HCT116 (cell line): ENCODE results near the gene ZNF148. TPM values are rescaled to one million over a fixed set of nuclear protein-coding genes. Genes with fewer than 3 reads are reported as not detected.

ENCODE experiments used
- ATAC-seq: fragments of 200-7000 bp; cut with Tn5 transposase; 2 replicates; pipeline ENCODE4 v1.9.1; 2020; ENCODE audit warnings: mild to moderate bottlenecking, moderate library complexity
- BruUV-seq: library from RNA; stranded (reverse); fragments of 400-500 nt; replicated peaks from 2 replicates; lab custom pipeline; 2021; lab: Mats Ljungman, UMichigan
- CTCF ChIA-PET: fragments of 300-600 bp; sonication (Branson Sonifier 250); formaldehyde crosslinking; loops from one replicate; lab custom pipeline; 2021; ENCODE audit warnings: antibody characterized with exemption; lab: Charles Lee
- POLR2A ChIA-PET: fragments of 300-600, 350-600 bp; sonication (Branson Sonifier 250); formaldehyde crosslinking; loops from one replicate; lab custom pipeline; 2021; ENCODE audit warnings: antibody characterized with exemption; lab: Charles Lee
- RAD21 ChIA-PET, 2 experiments: fragments of 300-600 bp; sonication (Branson Sonifier 250); formaldehyde crosslinking; loops; one replicate each; lab custom pipeline; 2023; ENCODE audit warnings: low total read pairs in 2 of 2; ENCODE audit not compliant: uncharacterized antibody in 2 of 2, unreplicated experiment in 2 of 2, low non-redundant PET in 1 of 2; lab: Charles Lee
- DNase-seq: peaks from one replicate; pipeline ENCODE4 v3.0.0-alpha.2; 2010; ENCODE audit warnings: low read depth, low spot score
- H2AFZ ChIP-seq: fragments of 200-600 bp; shearing (Covaris generic), sonication (generic); 2 replicates; pipeline ENCODE4 v1.6.1; 2017; ENCODE audit warnings: low read depth, mixed run types, mixed read lengths, antibody characterized with exemption, low read length; ENCODE audit not compliant: poor library complexity, severe bottlenecking
- H3K27ac ChIP-seq: 2 replicates; pipeline ENCODE4 v1.5.1; 2012; ENCODE audit warnings: low read depth, low read length
- H3K27me3 ChIP-seq: fragments of 200-600 bp; sonication (generic); 2 replicates; pipeline ENCODE4 v1.6.1; 2016; ENCODE audit warnings: mixed run types, low read length, mixed read lengths; ENCODE audit not compliant: insufficient read depth
- H3K36me3 ChIP-seq, 2 experiments: fragments of 200-500 bp in 1 of 2; fragments of 200-600 bp in 1 of 2; sonication (Bioruptor generic) in 1 of 2; sonication (generic) in 1 of 2; 2 replicates each; pipeline versions ENCODE4 v1.5.1 to v1.6.1; 2014 to 2016; ENCODE audit warnings: low read length in 2 of 2, inconsistent platforms in 1 of 2, mixed read lengths in 1 of 2, mixed run types in 1 of 2; ENCODE audit not compliant: insufficient read depth in 2 of 2, control insufficient read depth in 1 of 2
- H3K4me1 ChIP-seq, 2 experiments: fragments of 200-600 bp in 1 of 2; sonication (generic) in 1 of 2; 2 replicates each; pipeline versions ENCODE4 v1.5.1 to v1.6.1; 2012 to 2017; ENCODE audit warnings: low read length in 2 of 2, inconsistent platforms in 1 of 2, mild to moderate bottlenecking in 1 of 2, mixed read lengths in 1 of 2, mixed run types in 1 of 2, moderate library complexity in 1 of 2; ENCODE audit not compliant: insufficient read depth in 2 of 2, control insufficient read depth in 1 of 2
- H3K4me2 ChIP-seq: fragments of 200-600 bp; sonication (generic); 2 replicates; pipeline ENCODE4 v1.6.1; 2017; ENCODE audit warnings: mixed run types, low read length, mixed read lengths
- H3K4me3 ChIP-seq, 2 experiments: fragments of 200-600 bp in 1 of 2; sonication (generic) in 1 of 2; replicated peaks in 1 of 2; 2 replicates each; pipeline ENCODE4 v1.5.1; 2011 to 2016; ENCODE audit warnings: low read length in 2 of 2, control low read depth in 1 of 2, low read depth in 1 of 2, mild to moderate bottlenecking in 1 of 2, mixed read lengths in 1 of 2, mixed run types in 1 of 2
- H3K79me2 ChIP-seq: fragments of 200-600 bp; sonication (generic); 2 replicates; pipeline ENCODE4 v1.6.1; 2017; ENCODE audit warnings: mild to moderate bottlenecking, mixed run types, low read length, moderate library complexity, mixed read lengths; ENCODE audit not compliant: insufficient read depth
- H3K9ac ChIP-seq: fragments of 200-600 bp; sonication (generic); 2 replicates; pipeline ENCODE4 v1.6.1; 2016; ENCODE audit warnings: low read length, mixed read lengths
- H3K9me2 ChIP-seq: fragments of 200-600 bp; sonication (generic), shearing (Covaris generic); 2 replicates; pipeline ENCODE4 v1.6.1; 2017; ENCODE audit warnings: mixed run types, mild to moderate bottlenecking, moderate library complexity; ENCODE audit not compliant: insufficient read depth
- H3K9me3 ChIP-seq, 2 experiments: fragments of 200-500 bp in 1 of 2; fragments of 200-600 bp in 1 of 2; sonication (Bioruptor generic) in 1 of 2; sonication (generic) in 1 of 2; 2 replicates each; pipeline ENCODE4 v1.6.1; 2014 to 2017; ENCODE audit warnings: low read length in 2 of 2, mixed read lengths in 2 of 2, inconsistent platforms in 1 of 2, low read depth in 1 of 2, mild to moderate bottlenecking in 1 of 2, mixed run types in 1 of 2, moderate library complexity in 1 of 2; ENCODE audit not compliant: control insufficient read depth in 1 of 2, insufficient read depth in 1 of 2
- H4K20me1 ChIP-seq: fragments of 200-600 bp; sonication (generic), shearing (Covaris generic); 2 replicates; pipeline ENCODE4 v1.6.1; 2017; ENCODE audit warnings: mixed run types, mild to moderate bottlenecking, moderate library complexity; ENCODE audit not compliant: insufficient read depth
- CBX3 ChIP-seq: IDR thresholded peaks from 2 replicates; pipeline ENCODE4 v1.6.1; 2012; ENCODE audit warnings: low read depth
- EZH2 ChIP-seq: fragments of 200-600 bp; sonication (generic); IDR thresholded peaks from 2 replicates; pipeline ENCODE4 v1.6.1; 2017; ENCODE audit warnings: antibody characterized with exemption, mixed run types
- EZH2phosphoT487 ChIP-seq: fragments of 200-600 bp; IDR thresholded peaks from 2 replicates; pipeline ENCODE4 v1.6.1; 2018; ENCODE audit warnings: antibody characterized with exemption, borderline replicate concordance
- FOSL1 ChIP-seq: IDR thresholded peaks from 2 replicates; pipeline ENCODE4 v1.6.1; 2012; ENCODE audit warnings: low read depth
- RAD21 ChIP-seq: IDR thresholded peaks from 2 replicates; pipeline ENCODE4 v1.6.1; 2012; ENCODE audit warnings: low read depth, mild to moderate bottlenecking
- SP1 ChIP-seq: IDR thresholded peaks from 2 replicates; pipeline ENCODE4 v1.6.1; 2012; ENCODE audit warnings: low read depth
- SRF ChIP-seq: IDR thresholded peaks from 2 replicates; pipeline ENCODE4 v1.6.1; 2012; ENCODE audit warnings: low read depth
- YY1 ChIP-seq: IDR thresholded peaks from 2 replicates; pipeline ENCODE4 v1.6.1; 2011; ENCODE audit warnings: low read length, low read depth, moderate library complexity, mild to moderate bottlenecking; ENCODE audit not compliant: insufficient replicate concordance; ENCODE audit errors: extremely low read depth
- ZFX ChIP-seq: fragments of 450-650 bp; IDR thresholded peaks from 2 replicates; pipeline ENCODE4 v1.6.1; 2017
- ZNF274 ChIP-seq: fragments of 200-500 bp; sonication (Bioruptor generic); IDR thresholded peaks from 2 replicates; pipeline ENCODE4 v1.6.1; 2014; ENCODE audit warnings: mild to moderate bottlenecking, low read depth, low read length, inconsistent platforms
- intact Hi-C: fragments of 100-400 bp; cut with micrococcal nuclease; formaldehyde crosslinking; loops from 2 replicates; pipeline ENCODE4 v1.10.0; 2022
- total RNA-seq: library from RNA; stranded (reverse); gene quantifications from one replicate; pipeline ENCODE4 v1.2.1, GENCODE V29; 2021; ENCODE audit not compliant: unreplicated experiment
- TF ChIP-seq, protein P1 (sequence below), 3 experiments: fragments of 200-600 bp in 1 of 3; sonication (generic) in 1 of 3; IDR thresholded peaks in 2 of 3; conservative IDR thresholded peaks in 1 of 3; 2 replicates each; pipeline ENCODE4 v1.5.1; 2012 to 2017; ENCODE audit warnings: low read depth in 2 of 3, low read length in 2 of 3, antibody characterized with exemption in 1 of 3, borderline replicate concordance in 1 of 3, control low read depth in 1 of 3, mild to moderate bottlenecking in 1 of 3, mixed read lengths in 1 of 3, mixed run types in 1 of 3, moderate library complexity in 1 of 3; ENCODE audit not compliant: insufficient read depth in 1 of 3
- TF ChIP-seq, protein P2 (sequence below): IDR thresholded peaks from 2 replicates; pipeline ENCODE4 v1.6.1; 2012; ENCODE audit warnings: low read depth

The ZNF148 gene
- total RNA-seq, 1 experiment from 2014 or later = 35.0 TPM

GRCh38 chr3:125289429-125289981 lies 85.6 kb downstream of the ZNF148 start:
- Histone ChIP-seq H3K9me3 (no peaks in the 10 kb centered on the region), H3K9me2 (no peaks in the 10 kb centered on the region), H3K4me3 (no peak overlapping the region), H3K4me1 (no peaks in the 10 kb centered on the region), H3K4me2 (no peak overlapping the region), H4K20me1 (0 out of 2 replicates have a peak, but pooled peaks cover 3% of the 10 kb centered on the region), H3K79me2 (peaks cover 28% of the 10 kb centered on the region), H3K9ac (no peak overlapping the region), H2AFZ (no peak overlapping the region), H3K27ac (no peak overlapping the region), H3K36me3 (no peaks in the 10 kb centered on the region; a peak in 1 of 4 replicates), H3K27me3 (no peaks in the 10 kb centered on the region)
- POLR2A ChIA-PET = no interaction called here
- intact Hi-C loops = no loop called here
- CTCF ChIA-PET = no interaction called here
- ATAC-seq (no peak), DNase-seq (no peak)
- RAD21 ChIA-PET = no interaction called here
- TF ChIP-seq YY1 (no peak), FOSL1 (no peak), ZFX (no peak), EZH2 (no peak), EZH2phosphoT487 (no peak), RAD21 (no peak), SP1 (no peak), SRF (no peak), CBX3 (no peak), ZNF274 (no peak)
- TF ChIP-seq, protein P1, sequence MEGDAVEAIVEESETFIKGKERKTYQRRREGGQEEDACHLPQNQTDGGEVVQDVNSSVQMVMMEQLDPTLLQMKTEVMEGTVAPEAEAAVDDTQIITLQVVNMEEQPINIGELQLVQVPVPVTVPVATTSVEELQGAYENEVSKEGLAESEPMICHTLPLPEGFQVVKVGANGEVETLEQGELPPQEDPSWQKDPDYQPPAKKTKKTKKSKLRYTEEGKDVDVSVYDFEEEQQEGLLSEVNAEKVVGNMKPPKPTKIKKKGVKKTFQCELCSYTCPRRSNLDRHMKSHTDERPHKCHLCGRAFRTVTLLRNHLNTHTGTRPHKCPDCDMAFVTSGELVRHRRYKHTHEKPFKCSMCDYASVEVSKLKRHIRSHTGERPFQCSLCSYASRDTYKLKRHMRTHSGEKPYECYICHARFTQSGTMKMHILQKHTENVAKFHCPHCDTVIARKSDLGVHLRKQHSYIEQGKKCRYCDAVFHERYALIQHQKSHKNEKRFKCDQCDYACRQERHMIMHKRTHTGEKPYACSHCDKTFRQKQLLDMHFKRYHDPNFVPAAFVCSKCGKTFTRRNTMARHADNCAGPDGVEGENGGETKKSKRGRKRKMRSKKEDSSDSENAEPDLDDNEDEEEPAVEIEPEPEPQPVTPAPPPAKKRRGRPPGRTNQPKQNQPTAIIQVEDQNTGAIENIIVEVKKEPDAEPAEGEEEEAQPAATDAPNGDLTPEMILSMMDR (IDR thresholded peaks at IDR 0.05 in 2 of 3, conservative IDR thresholded peaks at IDR 0.05 in 1 of 3; ENCODE audit: borderline replicate concordance in 1 of 3, insufficient read depth in 1 of 3, low read depth in 2 of 3, low read length in 2 of 3) = no peak
- TF ChIP-seq, protein P2, sequence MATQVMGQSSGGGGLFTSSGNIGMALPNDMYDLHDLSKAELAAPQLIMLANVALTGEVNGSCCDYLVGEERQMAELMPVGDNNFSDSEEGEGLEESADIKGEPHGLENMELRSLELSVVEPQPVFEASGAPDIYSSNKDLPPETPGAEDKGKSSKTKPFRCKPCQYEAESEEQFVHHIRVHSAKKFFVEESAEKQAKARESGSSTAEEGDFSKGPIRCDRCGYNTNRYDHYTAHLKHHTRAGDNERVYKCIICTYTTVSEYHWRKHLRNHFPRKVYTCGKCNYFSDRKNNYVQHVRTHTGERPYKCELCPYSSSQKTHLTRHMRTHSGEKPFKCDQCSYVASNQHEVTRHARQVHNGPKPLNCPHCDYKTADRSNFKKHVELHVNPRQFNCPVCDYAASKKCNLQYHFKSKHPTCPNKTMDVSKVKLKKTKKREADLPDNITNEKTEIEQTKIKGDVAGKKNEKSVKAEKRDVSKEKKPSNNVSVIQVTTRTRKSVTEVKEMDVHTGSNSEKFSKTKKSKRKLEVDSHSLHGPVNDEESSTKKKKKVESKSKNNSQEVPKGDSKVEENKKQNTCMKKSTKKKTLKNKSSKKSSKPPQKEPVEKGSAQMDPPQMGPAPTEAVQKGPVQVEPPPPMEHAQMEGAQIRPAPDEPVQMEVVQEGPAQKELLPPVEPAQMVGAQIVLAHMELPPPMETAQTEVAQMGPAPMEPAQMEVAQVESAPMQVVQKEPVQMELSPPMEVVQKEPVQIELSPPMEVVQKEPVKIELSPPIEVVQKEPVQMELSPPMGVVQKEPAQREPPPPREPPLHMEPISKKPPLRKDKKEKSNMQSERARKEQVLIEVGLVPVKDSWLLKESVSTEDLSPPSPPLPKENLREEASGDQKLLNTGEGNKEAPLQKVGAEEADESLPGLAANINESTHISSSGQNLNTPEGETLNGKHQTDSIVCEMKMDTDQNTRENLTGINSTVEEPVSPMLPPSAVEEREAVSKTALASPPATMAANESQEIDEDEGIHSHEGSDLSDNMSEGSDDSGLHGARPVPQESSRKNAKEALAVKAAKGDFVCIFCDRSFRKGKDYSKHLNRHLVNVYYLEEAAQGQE = no peak
- BruUV-seq = no TSS peak
